ENCODE results near the gene PCDH15. TPM values are rescaled to one million over a fixed set of nuclear protein-coding genes. Genes with fewer than 3 reads are reported as not detected.

PCDH15 gene
- total RNA-seq, 1 experiment from 2014 or later = 0.61 TPM

- Histone ChIP-seq H3K14ac (ENCODE audit: insufficient read depth, low read length) (no peak overlapping the region), H2AK5ac (ENCODE audit: insufficient read length, low read length) (no peak overlapping the region), H4K20me1 (ENCODE audit: control insufficient read depth, insufficient read depth, insufficient read length) (no peaks in the 10 kb centered on the region), H3K79me1 (ENCODE audit: insufficient read depth, low read depth, low read length, poor library complexity, severe bottlenecking) (no peaks in the 10 kb centered on the region), H4K5ac (ENCODE audit: insufficient read length, low read depth, low read length) (no peak overlapping the region), H3K27ac (ENCODE audit: insufficient read length, low read depth, low read length) (no peak overlapping the region), H3K4me2 (ENCODE audit: insufficient read depth, insufficient read length, low read length) (no peak overlapping the region), H3K27me3 (ENCODE audit: insufficient read depth, low read length) (no peaks in the 10 kb centered on the region), H3K9me3 (ENCODE audit: control insufficient read depth, low read depth, low read length) (no peaks in the 10 kb centered on the region), H3K4ac (ENCODE audit: low read depth, low read length) (no peak overlapping the region), H2BK20ac (ENCODE audit: low read depth, low read length, poor library complexity, severe bottlenecking) (no peak overlapping the region), H3K9ac (ENCODE audit: extremely low read depth, insufficient read length, low read length) (no peak overlapping the region), H2BK120ac (ENCODE audit: low read depth, low read length, poor library complexity, severe bottlenecking) (no peak overlapping the region), H2AFZ (ENCODE audit: low read length) (no peak overlapping the region), H3K79me2 (ENCODE audit: insufficient read depth, low read length) (no peaks in the 10 kb centered on the region), H3T11ph (ENCODE audit: low read length) (no peak overlapping the region), H3K23ac (ENCODE audit: insufficient read length, low read depth, low read length) (no peak overlapping the region), H4K91ac (ENCODE audit: insufficient read length, low read depth, low read length) (no peak overlapping the region), H3K23me2 (ENCODE audit: insufficient read length, low read depth, low read length, poor library complexity, severe bottlenecking) (no peaks in the 10 kb centered on the region), H2BK15ac (ENCODE audit: low read depth, low read length) (no peak overlapping the region), H2BK12ac (ENCODE audit: insufficient read length, low read depth, low read length) (no peak overlapping the region), H3K4me1 (ENCODE audit: insufficient read depth, low read length) (no peaks in the 10 kb centered on the region), H3K56ac (ENCODE audit: insufficient read length, low read depth, low read length) (no peak overlapping the region), H3K18ac (ENCODE audit: insufficient read length, low read depth, low read length) (no peak overlapping the region), H2BK5ac (ENCODE audit: insufficient read length, low read length) (no peak overlapping the region), H4K8ac (replicated peaks; ENCODE audit: insufficient read length, low read depth, low read length) (no peak overlapping the region)
- no peak for TF ChIP-seq CTCF (conservative IDR thresholded peaks at IDR 0.05)
- Mint-ChIP-seq H3K9me3 (no peaks in the 10 kb centered on the region; a peak in 1 of 5 replicates), H3K4me1 (no peaks in the 10 kb centered on the region), H3K27me3 (ENCODE audit: low read depth) (no peaks in the 10 kb centered on the region), H3K4me3 (no peak overlapping the region), H3K27ac (no peak overlapping the region), H3K36me3 (ENCODE audit: insufficient read depth in 1 of 3, low read depth in 3 of 3) (no peaks in the 10 kb centered on the region; a peak in 1 of 7 replicates)
- DNase-seq = no peak
These were observed 140.6 kb downstream of the PCDH15 start for GRCh38 chr10:54660397-54660796.

Measured in H9 (cell line).